Adrenal gland (tissue), 12 donors: ENCODE data around the gene CLIC6. TPM values are rescaled to one million over a fixed set of nuclear protein-coding genes. Genes with fewer than 3 reads are reported as not detected.

Experiments
- DNase-seq, 7 donors: peaks; one replicate each; pipeline ENCODE4 v3.0.0-alpha.2; 2019 to 2020
- H3K27ac ChIP-seq, 5 donors: fragments of 200-600 bp; sonication (generic) in 4 of 5; 1 replicate in 3 of 5; 2 replicates in 2 of 5; pipeline versions ENCODE4 v1.5.1 to v1.8.0; 2016 to 2020; ENCODE audit warnings: mild to moderate bottlenecking in 1 of 5
- H3K27me3 ChIP-seq: fragments of 200-600 bp; 2 replicates; pipeline ENCODE4 v1.8.0; 2021
- H3K36me3 ChIP-seq, 2 donors: fragments of 200-600 bp; replicated peaks in 1 of 2; 1 replicate in 1 of 2; 2 replicates in 1 of 2; pipeline versions ENCODE4 v1.5.1 to v1.8.0; 2018 to 2022
- H3K4me1 ChIP-seq, 2 donors: fragments of 200-600 bp; replicated peaks in 1 of 2; 1 replicate in 1 of 2; 2 replicates in 1 of 2; pipeline versions ENCODE4 v1.5.1 to v1.8.0; 2018 to 2021
- H3K4me3 ChIP-seq, 4 donors: fragments of 200-600 bp; sonication (generic) in 3 of 4; one replicate each; pipeline ENCODE4 v1.5.1; 2016 to 2018
- H3K9me3 ChIP-seq, 3 donors: fragments of 200-600 bp; sonication (generic) in 1 of 3; replicated peaks in 1 of 3; 1 replicate in 2 of 3; 2 replicates in 1 of 3; pipeline versions ENCODE4 v1.5.1 to v1.8.0; 2016 to 2021
- CTCF ChIP-seq, 6 experiments: fragments of 450-650 bp in 4 of 6; fragments of 200-600 bp in 2 of 6; sonication (generic) in 1 of 6; IDR thresholded peaks; 1 replicate in 5 of 6; 2 replicates in 1 of 6; pipeline versions ENCODE4 v1.5.1 to v1.8.0; 2016 to 2021; ENCODE audit warnings: antibody characterized with exemption in 6 of 6, mild to moderate bottlenecking in 2 of 6, moderate library complexity in 1 of 6
- POLR2A ChIP-seq, 2 donors: fragments of 450-650 bp; IDR thresholded peaks; one replicate each; pipeline ENCODE4 v1.6.1; 2017; ENCODE audit warnings: antibody characterized with exemption in 2 of 2, mild to moderate bottlenecking in 2 of 2, moderate library complexity in 1 of 2
- WGBS, 4 donors: extraction: QIAGEN DNeasy Blood & Tissue Kit in 2 of 4; methylation state at CpG; one replicate each; pipeline versions ENCODE4 v1.1.5 to v1.1.7; 2013 to 2017; 5-methylcytosine and 5-hydroxymethylcytosine counted together
- intact Hi-C, 2 donors: fragments of 100-400 bp; cut with DNase I; formaldehyde crosslinking; loops; one replicate each; pipeline versions ENCODE4 v1.14.1 to v1.15.0; 2022 to 2023
- polyA plus RNA-seq, 3 donors: library from polyadenylated mRNA; stranded (reverse); fragments of 200-250 nt in 2 of 3; fragments of 350-450 nt in 1 of 3; fragmentation: Illumina TruSeq in 1 of 3; extraction: RNeasy Lipid Tissue Mini Kit (QIAGEN cat#74804) in 1 of 3; gene quantifications; one replicate each; pipeline ENCODE4 v1.2.3, GENCODE V29; 2013 to 2014
- total RNA-seq, 9 donors: library from RNA; depleted of rRNA in 4 of 9; stranded (reverse); fragments of >200 nt in 4 of 9; fragments of 120-200 nt in 1 of 9; fragmentation: NEBNext Ultra II Directional in 1 of 9; extraction: Animal tissue kit (Norgen Biotek cat#: 25700) in 1 of 9; gene quantifications; one replicate each; pipeline versions ENCODE4 v1.1.0 to v1.2.4, GENCODE V29; 2013 to 2023
- donor health status: healthy with polysubstance abuse.
- donor health status: Bipolar disorder and iron deficiency.
- donor health status: DM: yes; HTN: yes; CAD: no.
- donor health status: DM: no; HTN: no; CAD: no.
- donor health status: DM: no; HTN: no; CAD: no.
- donor health status: DM: yes; HTN: yes; CAD: no.

Gene CLIC6
- total and polyA plus RNA-seq, 12 donors, result 0.07 to 0.41 (median 0.24) TPM; not detected in 5

GRCh38 chr21:34765619-34766018, 96.8 kb downstream of the CLIC6 start:
- TF ChIP-seq POLR2A (IDR thresholded peaks at IDR 0.05), result no peak
- no peak for TF ChIP-seq CTCF (IDR thresholded peaks at IDR 0.05)
- WGBS, 4 donors, result 91 to 97% (median 93%) methylated on average over 4 of the region's 4 CpGs
- no peak overlapping the region for H3K4me3 ChIP-seq
- intact Hi-C loops, result no loop called here
- no peaks in the 10 kb centered on the region for H3K36me3 ChIP-seq
- no peaks in the 10 kb centered on the region for H3K4me1 ChIP-seq
- H3K9me3 ChIP-seq, result no peaks in the 10 kb centered on the region
- DNase-seq, result no peak
- no peaks in the 10 kb centered on the region for H3K27me3 ChIP-seq
- no peak overlapping the region for H3K27ac ChIP-seq

GRCh38 chr21:34766862-34767261, 98.1 kb downstream of the CLIC6 start:
- Histone ChIP-seq H3K27me3 (no peaks in the 10 kb centered on the region), H3K27ac (no peak overlapping the region), H3K36me3 (no peaks in the 10 kb centered on the region), H3K4me1 (no peaks in the 10 kb centered on the region), H3K4me3 (no peak overlapping the region), H3K9me3 (no peaks in the 10 kb centered on the region)
- TF ChIP-seq CTCF (IDR thresholded peaks at IDR 0.05) (no peak), POLR2A (IDR thresholded peaks at IDR 0.05) (no peak)
- DNase-seq, result no peak
- intact Hi-C loops, result no loop called here
- 70 to 80% (median 72%) methylated on average over 3 of the region's 3 CpGs for WGBS, 4 donors

Other genes with a start within 250 kb of the CLIC6 start
- gene SMIM34, start 245.0 kb upstream of the CLIC6 start, total RNA-seq, result under 1 TPM in 1 of 9 donors, not detected in 8; 0.28 TPM
- gene SMIM34, start 245.0 kb upstream of the CLIC6 start, polyA plus RNA-seq, result not detected
- gene KCNE1, start 156.8 kb upstream of the CLIC6 start, total RNA-seq, result 1 to 10 TPM in 7 of 9 donors, under 1 TPM in 2; 0.11 to 4.8 (median 2.0) TPM
- gene KCNE1, start 156.8 kb upstream of the CLIC6 start, polyA plus RNA-seq, result 1 to 10 TPM in 1 of 3 donors, under 1 TPM in 2; 0.37 to 2.3 (median 0.57) TPM
- gene RCAN1, start 53.9 kb upstream of the CLIC6 start, total RNA-seq, result 10 to 100 TPM; 11.5 to 74.4 (median 23.7) TPM
- 10 to 100 TPM; 17.8 to 26.5 (median 22.1) TPM for gene RCAN1, start 53.9 kb upstream of the CLIC6 start, polyA plus RNA-seq